ENCODE measurements around the gene PCDHGA6.
A peak's percentile ranks its signal among the peaks of the same experiment; 100 is the strongest.

PCDHGA6 gene

GRCh38 chr5:141419074-141419880 is 45.6 kb downstream of the PCDHGA6 start:
- FAIRE-seq: no peak

DNA sequence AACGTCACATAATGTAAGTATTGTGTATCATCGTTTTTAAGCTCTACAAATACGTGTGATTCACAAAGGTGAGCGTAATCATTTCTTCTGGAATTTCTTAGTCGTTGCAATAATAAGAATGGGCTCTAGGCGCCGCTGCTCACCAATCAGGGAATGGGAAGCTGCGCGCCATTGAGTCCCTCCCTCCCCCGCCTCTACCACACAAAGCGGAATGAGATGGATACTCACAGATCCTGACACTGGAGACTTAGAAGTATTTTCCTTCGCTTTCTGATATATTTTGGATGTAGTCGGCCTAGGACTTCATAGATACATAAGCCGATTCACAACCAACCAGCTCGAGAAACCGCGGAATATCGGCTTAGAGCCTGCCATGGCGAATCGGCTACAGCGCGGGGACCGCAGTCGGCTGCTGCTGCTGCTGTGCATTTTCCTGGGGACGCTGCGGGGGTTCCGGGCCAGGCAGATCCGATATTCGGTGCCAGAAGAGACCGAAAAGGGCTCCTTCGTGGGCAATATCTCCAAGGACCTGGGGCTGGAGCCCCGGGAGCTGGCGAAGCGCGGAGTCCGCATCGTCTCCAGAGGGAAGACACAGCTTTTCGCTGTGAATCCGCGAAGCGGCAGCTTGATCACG is 47.3 kb downstream of the PCDHGA6 start, which contains the start of gene PCDHGA11:
Gene PCDHGA11, plus strand, starts transcription at position 197 of the 634 bp plus-strand sequence. Its CDS starts 177 bp downstream, at position 374.
- FAIRE-seq (peak; percentile 59), DNase-seq (ENCODE audit: insufficient read length, low spot score) (no peak)
- TF ChIP-seq PAX5 (IDR thresholded peaks at IDR 0.05; ENCODE audit: insufficient read depth, low read length, severe bottlenecking): no peak
- TF ChIP-seq SPI1 (IDR thresholded peaks at IDR 0.05; ENCODE audit: low read depth, low read length): no peak
- no peak for TF ChIP-seq POLR2AphosphoS5 (IDR thresholded peaks at IDR 0.05; ENCODE audit: low read depth, low read length)
- TF ChIP-seq POLR2A (IDR thresholded peaks at IDR 0.05; ENCODE audit: low read depth, low read length): no peak
- no peak for TF ChIP-seq TAF1 (IDR thresholded peaks at IDR 0.05; ENCODE audit: low read depth, low read length)
- no peak for TF ChIP-seq POU2F2 (IDR thresholded peaks at IDR 0.05; ENCODE audit: low read depth, low read length)

More at GRCh38 chr5:141419074-141419880, 45.6 kb downstream of the PCDHGA6 start:
- TF ChIP-seq POLR2A (IDR thresholded peaks at IDR 0.05; ENCODE audit: low read depth, low read length): no peak
- TF ChIP-seq SPI1 (IDR thresholded peaks at IDR 0.05; ENCODE audit: low read depth, low read length): no peak
- no peak for TF ChIP-seq PAX5 (IDR thresholded peaks at IDR 0.05; ENCODE audit: insufficient read depth, low read length, severe bottlenecking)
- TF ChIP-seq TAF1 (IDR thresholded peaks at IDR 0.05; ENCODE audit: low read depth, low read length): no peak
- TF ChIP-seq POU2F2 (IDR thresholded peaks at IDR 0.05; ENCODE audit: low read depth, low read length): no peak
- TF ChIP-seq POLR2AphosphoS5 (IDR thresholded peaks at IDR 0.05; ENCODE audit: low read depth, low read length): no peak
- DNase-seq (ENCODE audit: insufficient read length, low spot score): no peak

- DNase-seq (ENCODE audit: insufficient read length, low spot score) (no peak), FAIRE-seq (peak; percentile 9)
- TF ChIP-seq PAX5 (IDR thresholded peaks at IDR 0.05; ENCODE audit: insufficient read depth, low read length, severe bottlenecking) (no peak), TAF1 (IDR thresholded peaks at IDR 0.05; ENCODE audit: low read depth, low read length) (no peak), POLR2AphosphoS5 (IDR thresholded peaks at IDR 0.05; ENCODE audit: low read depth, low read length) (no peak), POU2F2 (IDR thresholded peaks at IDR 0.05; ENCODE audit: low read depth, low read length) (no peak), POLR2A (IDR thresholded peaks at IDR 0.05; ENCODE audit: low read depth, low read length) (no peak), SPI1 (IDR thresholded peaks at IDR 0.05; ENCODE audit: low read depth, low read length) (no peak)
These were observed 47.8 kb downstream of the PCDHGA6 start for GRCh38 chr5:141421489-141421855.

- TF ChIP-seq POLR2A (IDR thresholded peaks at IDR 0.05; ENCODE audit: low read depth, low read length) (no peak), POU2F2 (IDR thresholded peaks at IDR 0.05; ENCODE audit: low read depth, low read length) (no peak), TAF1 (IDR thresholded peaks at IDR 0.05; ENCODE audit: low read depth, low read length) (no peak), PAX5 (IDR thresholded peaks at IDR 0.05; ENCODE audit: insufficient read depth, low read length, severe bottlenecking) (no peak), POLR2AphosphoS5 (IDR thresholded peaks at IDR 0.05; ENCODE audit: low read depth, low read length) (no peak), SPI1 (IDR thresholded peaks at IDR 0.05; ENCODE audit: low read depth, low read length) (no peak)
- no peak for DNase-seq (ENCODE audit: insufficient read length, low spot score)
- FAIRE-seq: no peak
These were observed 49.1 kb downstream of the PCDHGA6 start for GRCh38 chr5:141422742-141423291.

DNA sequence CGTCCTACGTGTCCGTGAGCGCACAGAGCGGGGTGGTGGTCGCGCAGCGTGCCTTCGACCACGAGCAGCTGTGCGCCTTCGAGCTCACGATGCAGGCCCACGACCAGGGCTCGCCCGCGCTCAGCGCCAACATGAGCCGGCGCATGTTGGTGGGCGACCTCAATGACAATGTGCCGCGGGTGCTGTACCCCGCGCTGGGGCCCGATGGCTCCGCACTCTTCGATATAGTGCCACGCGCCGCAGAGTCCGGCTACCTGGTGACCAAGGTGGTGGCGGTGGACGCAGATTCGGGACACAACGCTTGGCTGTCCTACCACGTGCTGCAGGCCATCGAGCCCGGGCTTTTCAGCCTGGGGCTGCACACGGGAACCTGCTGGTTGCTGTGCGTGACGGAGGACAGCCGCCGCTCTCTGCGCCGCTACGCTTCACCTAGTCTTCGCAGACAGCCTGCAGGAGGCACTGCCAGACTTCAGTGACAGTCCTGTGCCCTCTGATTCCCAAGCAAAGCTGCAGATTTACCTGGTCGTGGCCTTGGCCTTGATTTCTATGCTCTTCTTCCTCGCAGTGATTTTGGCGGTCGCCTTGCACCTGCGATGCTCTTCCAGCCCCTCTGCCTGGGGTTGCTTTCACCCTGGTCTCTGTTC is 54.2 kb downstream of the PCDHGA6 start:
- FAIRE-seq (no peak), DNase-seq (ENCODE audit: insufficient read length, low spot score) (no peak)
- TF ChIP-seq POLR2AphosphoS5 (IDR thresholded peaks at IDR 0.05; ENCODE audit: low read depth, low read length) (no peak), PAX5 (IDR thresholded peaks at IDR 0.05; ENCODE audit: insufficient read depth, low read length, severe bottlenecking) (no peak), SPI1 (IDR thresholded peaks at IDR 0.05; ENCODE audit: low read depth, low read length) (no peak), TAF1 (IDR thresholded peaks at IDR 0.05; ENCODE audit: low read depth, low read length) (no peak), POU2F2 (IDR thresholded peaks at IDR 0.05; ENCODE audit: low read depth, low read length) (no peak), POLR2A (IDR thresholded peaks at IDR 0.05; ENCODE audit: low read depth, low read length) (no peak)

Measured in GM12891 (cell line).